ENCODE results near the gene CSNK1D.

DNA sequence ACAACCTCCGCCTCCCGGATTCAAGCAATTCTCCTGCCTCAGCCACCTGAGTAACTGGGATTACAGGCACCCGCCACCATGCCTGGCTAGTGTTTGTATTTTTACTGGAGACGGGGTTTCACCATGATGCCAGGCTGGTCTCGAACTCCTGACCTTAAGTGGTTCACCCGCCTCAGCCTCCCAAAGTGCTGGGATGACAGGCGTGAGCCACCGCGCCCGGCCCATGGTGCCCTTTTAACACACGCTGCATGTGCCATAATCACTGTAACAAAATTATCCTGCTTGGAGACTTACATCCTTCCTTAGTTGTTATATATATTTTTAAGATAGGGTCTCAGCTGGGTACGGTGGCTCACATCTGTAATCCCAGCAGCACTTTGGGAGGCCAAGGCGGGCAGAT is 38.5 kb upstream of the CSNK1D start:
- TF ChIP-seq, protein P1, sequence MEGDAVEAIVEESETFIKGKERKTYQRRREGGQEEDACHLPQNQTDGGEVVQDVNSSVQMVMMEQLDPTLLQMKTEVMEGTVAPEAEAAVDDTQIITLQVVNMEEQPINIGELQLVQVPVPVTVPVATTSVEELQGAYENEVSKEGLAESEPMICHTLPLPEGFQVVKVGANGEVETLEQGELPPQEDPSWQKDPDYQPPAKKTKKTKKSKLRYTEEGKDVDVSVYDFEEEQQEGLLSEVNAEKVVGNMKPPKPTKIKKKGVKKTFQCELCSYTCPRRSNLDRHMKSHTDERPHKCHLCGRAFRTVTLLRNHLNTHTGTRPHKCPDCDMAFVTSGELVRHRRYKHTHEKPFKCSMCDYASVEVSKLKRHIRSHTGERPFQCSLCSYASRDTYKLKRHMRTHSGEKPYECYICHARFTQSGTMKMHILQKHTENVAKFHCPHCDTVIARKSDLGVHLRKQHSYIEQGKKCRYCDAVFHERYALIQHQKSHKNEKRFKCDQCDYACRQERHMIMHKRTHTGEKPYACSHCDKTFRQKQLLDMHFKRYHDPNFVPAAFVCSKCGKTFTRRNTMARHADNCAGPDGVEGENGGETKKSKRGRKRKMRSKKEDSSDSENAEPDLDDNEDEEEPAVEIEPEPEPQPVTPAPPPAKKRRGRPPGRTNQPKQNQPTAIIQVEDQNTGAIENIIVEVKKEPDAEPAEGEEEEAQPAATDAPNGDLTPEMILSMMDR (IDR thresholded peaks at IDR 0.05): no peak
- no peak for TF ChIP-seq POLR2A (IDR thresholded peaks at IDR 0.05)
